ENCODE data around the gene KLF3.

The KLF3 gene

GRCh38 chr4:38696697-38697096 lies 32.7 kb downstream of the KLF3 start:
- peaks cover 30% of the 10 kb centered on the region for H3K4me1 Mint-ChIP-seq
- peaks cover 63% of the 10 kb centered on the region for H3K36me3 Mint-ChIP-seq (ENCODE audit: insufficient read depth)
- H3K9me3 Mint-ChIP-seq = no peaks in the 10 kb centered on the region
- peak overlapping the region; percentile 22 for H3K27ac Mint-ChIP-seq (ENCODE audit: low read depth)
- no peak for ATAC-seq (replicated peaks; ENCODE audit: extremely low read depth, poor library complexity, severe bottlenecking)
- no peak for DNase-seq (ENCODE audit: low spot score in 2 of 2)
- no peaks in the 10 kb centered on the region for H3K27me3 Mint-ChIP-seq
- no peak overlapping the region for H3K4me3 Mint-ChIP-seq

- Mint-ChIP-seq H3K27ac (ENCODE audit: low read depth) (no peak overlapping the region), H3K36me3 (ENCODE audit: insufficient read depth) (peaks cover 57% of the 10 kb centered on the region)
Observed at GRCh38 chr4:38698176-38698575, 34.2 kb downstream of the KLF3 start.

GRCh38 chr4:38699112-38699511 lies 35.1 kb downstream of the KLF3 start:
- H3K36me3 Mint-ChIP-seq (ENCODE audit: insufficient read depth) = peaks cover 49% of the 10 kb centered on the region
- DNase-seq (ENCODE audit: low spot score in 2 of 2) (no peak), ATAC-seq (replicated peaks; ENCODE audit: extremely low read depth, poor library complexity, severe bottlenecking) (no peak)
- H3K4me1 Mint-ChIP-seq = peaks cover 30% of the 10 kb centered on the region
- no peak overlapping the region for H3K4me3 Mint-ChIP-seq
- no peak overlapping the region for H3K27ac Mint-ChIP-seq (ENCODE audit: low read depth)
- no peaks in the 10 kb centered on the region for H3K27me3 Mint-ChIP-seq
- H3K9me3 Mint-ChIP-seq = no peaks in the 10 kb centered on the region

More at GRCh38 chr4:38698176-38698575, 34.2 kb downstream of the KLF3 start:
- ATAC-seq (replicated peaks; ENCODE audit: extremely low read depth, poor library complexity, severe bottlenecking) (no peak), DNase-seq (ENCODE audit: low spot score in 2 of 2) (no peak)
- H3K4me3 Mint-ChIP-seq = no peak overlapping the region
- H3K9me3 Mint-ChIP-seq = no peaks in the 10 kb centered on the region
- no peaks in the 10 kb centered on the region for H3K27me3 Mint-ChIP-seq
- H3K4me1 Mint-ChIP-seq = peaks cover 30% of the 10 kb centered on the region

- peaks cover 9% of the 10 kb centered on the region for H3K4me1 Mint-ChIP-seq
Observed at GRCh38 chr4:38703635-38704034, 39.6 kb downstream of the KLF3 start.

GRCh38 chr4:38704622-38705154 lies 40.7 kb downstream of the KLF3 start:
- Mint-ChIP-seq H3K9me3 (no peaks in the 10 kb centered on the region), H3K4me3 (no peak overlapping the region), H3K27ac (ENCODE audit: low read depth) (no peak overlapping the region), H3K4me1 (peaks cover 9% of the 10 kb centered on the region), H3K36me3 (ENCODE audit: insufficient read depth) (no peaks in the 10 kb centered on the region), H3K27me3 (no peaks in the 10 kb centered on the region)
- DNase-seq (ENCODE audit: low spot score in 2 of 2) (no peak), ATAC-seq (replicated peaks; ENCODE audit: extremely low read depth, poor library complexity, severe bottlenecking) (no peak)

More at GRCh38 chr4:38703635-38704034, 39.6 kb downstream of the KLF3 start:
- no peak for DNase-seq (ENCODE audit: low spot score in 2 of 2)
- no peak for ATAC-seq (replicated peaks; ENCODE audit: extremely low read depth, poor library complexity, severe bottlenecking)
- no peak overlapping the region for H3K27ac Mint-ChIP-seq (ENCODE audit: low read depth)
- no peaks in the 10 kb centered on the region for H3K9me3 Mint-ChIP-seq
- no peaks in the 10 kb centered on the region for H3K27me3 Mint-ChIP-seq
- H3K36me3 Mint-ChIP-seq (ENCODE audit: insufficient read depth) = peaks cover 7% of the 10 kb centered on the region
- no peak overlapping the region for H3K4me3 Mint-ChIP-seq

GRCh38 chr4:38706301-38706700 lies 42.3 kb downstream of the KLF3 start:
- ATAC-seq (replicated peaks; ENCODE audit: extremely low read depth, poor library complexity, severe bottlenecking) (no peak), DNase-seq (ENCODE audit: low spot score in 2 of 2) (no peak)
- Mint-ChIP-seq H3K27ac (ENCODE audit: low read depth) (no peak overlapping the region), H3K27me3 (no peaks in the 10 kb centered on the region), H3K4me3 (no peak overlapping the region), H3K4me1 (peaks cover 9% of the 10 kb centered on the region), H3K36me3 (ENCODE audit: insufficient read depth) (no peaks in the 10 kb centered on the region), H3K9me3 (no peaks in the 10 kb centered on the region)

GRCh38 chr4:38710053-38710452 lies 46.1 kb downstream of the KLF3 start:
- Mint-ChIP-seq H3K27me3 (no peaks in the 10 kb centered on the region), H3K9me3 (peaks cover 6% of the 10 kb centered on the region), H3K4me3 (no peak overlapping the region), H3K27ac (ENCODE audit: low read depth) (no peak overlapping the region), H3K36me3 (ENCODE audit: insufficient read depth) (no peaks in the 10 kb centered on the region), H3K4me1 (peaks cover 9% of the 10 kb centered on the region)
- DNase-seq (ENCODE audit: low spot score in 2 of 2) (no peak), ATAC-seq (replicated peaks; ENCODE audit: extremely low read depth, poor library complexity, severe bottlenecking) (no peak)

- Mint-ChIP-seq H3K27ac (ENCODE audit: low read depth) (no peak overlapping the region), H3K27me3 (no peaks in the 10 kb centered on the region), H3K9me3 (peaks cover 6% of the 10 kb centered on the region), H3K4me3 (no peak overlapping the region), H3K4me1 (peaks cover 9% of the 10 kb centered on the region), H3K36me3 (ENCODE audit: insufficient read depth) (no peaks in the 10 kb centered on the region)
- ATAC-seq (replicated peaks; ENCODE audit: extremely low read depth, poor library complexity, severe bottlenecking) = no peak
- DNase-seq (ENCODE audit: low spot score in 2 of 2) = no peak
Observed at GRCh38 chr4:38711066-38711465, 47.1 kb downstream of the KLF3 start.

GRCh38 chr4:38715050-38715449 lies 51.1 kb downstream of the KLF3 start:
- no peak for DNase-seq (ENCODE audit: low spot score in 2 of 2)
- Mint-ChIP-seq H3K4me3 (no peak overlapping the region), H3K27ac (ENCODE audit: low read depth) (no peak overlapping the region), H3K9me3 (peaks cover 6% of the 10 kb centered on the region), H3K36me3 (ENCODE audit: insufficient read depth) (peaks cover 2% of the 10 kb centered on the region), H3K27me3 (no peaks in the 10 kb centered on the region), H3K4me1 (no peaks in the 10 kb centered on the region)
- ATAC-seq (replicated peaks; ENCODE audit: extremely low read depth, poor library complexity, severe bottlenecking) = no peak

GRCh38 chr4:38716256-38716655 lies 52.3 kb downstream of the KLF3 start:
- no peak overlapping the region for H3K4me3 Mint-ChIP-seq

GRCh38 chr4:38717604-38718003 lies 53.6 kb downstream of the KLF3 start:
- peaks cover 2% of the 10 kb centered on the region for H3K36me3 Mint-ChIP-seq (ENCODE audit: insufficient read depth)

More at GRCh38 chr4:38716256-38716655, 52.3 kb downstream of the KLF3 start:
- Mint-ChIP-seq H3K27ac (ENCODE audit: low read depth) (no peak overlapping the region), H3K27me3 (no peaks in the 10 kb centered on the region), H3K4me1 (no peaks in the 10 kb centered on the region), H3K36me3 (ENCODE audit: insufficient read depth) (peaks cover 2% of the 10 kb centered on the region), H3K9me3 (peaks cover 6% of the 10 kb centered on the region)
- DNase-seq (ENCODE audit: low spot score in 2 of 2) (no peak), ATAC-seq (replicated peaks; ENCODE audit: extremely low read depth, poor library complexity, severe bottlenecking) (no peak)

GRCh38 chr4:38723114-38723513 lies 59.1 kb downstream of the KLF3 start:
- DNase-seq (ENCODE audit: low spot score in 2 of 2) = no peak
- ATAC-seq (replicated peaks; ENCODE audit: extremely low read depth, poor library complexity, severe bottlenecking) = no peak
- no peaks in the 10 kb centered on the region for H3K9me3 Mint-ChIP-seq
- no peaks in the 10 kb centered on the region for H3K27me3 Mint-ChIP-seq
- H3K4me3 Mint-ChIP-seq = no peak overlapping the region
- peaks cover 9% of the 10 kb centered on the region for H3K4me1 Mint-ChIP-seq
- no peak overlapping the region for H3K27ac Mint-ChIP-seq (ENCODE audit: low read depth)
- H3K36me3 Mint-ChIP-seq (ENCODE audit: insufficient read depth) = no peaks in the 10 kb centered on the region

More at GRCh38 chr4:38717604-38718003, 53.6 kb downstream of the KLF3 start:
- H3K27ac Mint-ChIP-seq (ENCODE audit: low read depth) = no peak overlapping the region
- ATAC-seq (replicated peaks; ENCODE audit: extremely low read depth, poor library complexity, severe bottlenecking) = no peak
- no peak for DNase-seq (ENCODE audit: low spot score in 2 of 2)
- no peaks in the 10 kb centered on the region for H3K9me3 Mint-ChIP-seq
- no peaks in the 10 kb centered on the region for H3K27me3 Mint-ChIP-seq
- H3K4me1 Mint-ChIP-seq = no peaks in the 10 kb centered on the region
- no peak overlapping the region for H3K4me3 Mint-ChIP-seq

- H3K4me3 Mint-ChIP-seq = no peak overlapping the region
- peaks cover 16% of the 10 kb centered on the region for H3K4me1 Mint-ChIP-seq
- no peaks in the 10 kb centered on the region for H3K27me3 Mint-ChIP-seq
- ATAC-seq (replicated peaks; ENCODE audit: extremely low read depth, poor library complexity, severe bottlenecking) (no peak), DNase-seq (ENCODE audit: low spot score in 2 of 2) (no peak)
- H3K36me3 Mint-ChIP-seq (ENCODE audit: insufficient read depth) = no peaks in the 10 kb centered on the region
- no peak overlapping the region for H3K27ac Mint-ChIP-seq (ENCODE audit: low read depth)
- no peaks in the 10 kb centered on the region for H3K9me3 Mint-ChIP-seq
Observed at GRCh38 chr4:38723726-38724474, 59.9 kb downstream of the KLF3 start.
